Endodermal cell (in vitro differentiated cells): ENCODE data around the gene PPP1R37. TPM values are rescaled to one million over a fixed set of nuclear protein-coding genes. Genes with fewer than 3 reads are reported as not detected.

Experiments used
- DNase-seq: peaks from one replicate; pipeline ENCODE4 v3.0.0-alpha.2; 2017
- H3K27ac ChIP-seq: 2 replicates; pipeline ENCODE4 v1.5.1; 2013; ENCODE audit warnings: mild to moderate bottlenecking, low read depth, low read length, moderate library complexity
- H3K27me3 ChIP-seq: 2 replicates; pipeline ENCODE4 v1.6.1; 2013; ENCODE audit warnings: mild to moderate bottlenecking, low read length, moderate library complexity; ENCODE audit not compliant: insufficient read depth, control insufficient read depth, poor library complexity, severe bottlenecking
- H3K36me3 ChIP-seq: 2 replicates; pipeline ENCODE4 v1.7.0; 2013; ENCODE audit warnings: mild to moderate bottlenecking, low read length, moderate library complexity; ENCODE audit not compliant: control insufficient read depth, insufficient read depth
- H3K4me1 ChIP-seq: one replicate; pipeline ENCODE4 v1.7.0; 2013; ENCODE audit warnings: low read length; ENCODE audit not compliant: control insufficient read depth, insufficient read depth
- H3K4me3 ChIP-seq: 2 replicates; pipeline ENCODE4 v1.5.1; 2013; ENCODE audit warnings: mild to moderate bottlenecking, low read length, moderate library complexity
- H3K9ac ChIP-seq: 2 replicates; pipeline ENCODE4 v1.6.1; 2013; ENCODE audit warnings: mild to moderate bottlenecking, low read length, moderate library complexity; ENCODE audit not compliant: poor library complexity, severe bottlenecking; ENCODE audit errors: extremely low read depth
- H3K9me3 ChIP-seq: 2 replicates; pipeline ENCODE4 v1.6.1; 2013; ENCODE audit warnings: mild to moderate bottlenecking, low read length, moderate library complexity; ENCODE audit not compliant: control insufficient read depth
- H3K27ac Mint-ChIP-seq: 2 replicates; pipeline ENCODE4 v1.8.0; 2020; ENCODE audit warnings: mixed read lengths
- H3K27me3 Mint-ChIP-seq: 2 replicates; pipeline ENCODE4 v1.8.0; 2021; ENCODE audit warnings: mild to moderate bottlenecking, mixed read lengths; ENCODE audit not compliant: insufficient read depth
- H3K36me3 Mint-ChIP-seq: 2 replicates; pipeline ENCODE4 v1.8.0; 2020; ENCODE audit warnings: low read depth, mixed read lengths
- H3K4me1 Mint-ChIP-seq: 2 replicates; pipeline ENCODE4 v1.8.0; 2020; ENCODE audit warnings: mixed read lengths
- H3K4me3 Mint-ChIP-seq: 2 replicates; pipeline ENCODE4 v1.8.0; 2020; ENCODE audit warnings: mild to moderate bottlenecking, moderate library complexity, mixed read lengths
- H3K9me3 Mint-ChIP-seq: 2 replicates; pipeline ENCODE4 v1.8.0; 2020; ENCODE audit warnings: mild to moderate bottlenecking, mixed read lengths
- WGBS, 2 experiments: methylation state at CpG; one replicate each; pipeline versions ENCODE4 v1.1.5 to v1.1.7; 2013; ENCODE audit warnings: missing lambda C conversion rate in 2 of 2, mixed read lengths in 1 of 2; ENCODE audit not compliant: insufficient coverage in 1 of 2, insufficient read length in 1 of 2; 5-methylcytosine and 5-hydroxymethylcytosine counted together
- total RNA-seq, 2 donors: library from RNA; stranded (reverse); fragmentation: NEBNext Ultra II Directional in 1 of 2; extraction: Animal tissue kit (Norgen Biotek cat#: 25700) in 1 of 2; gene quantifications; 2 replicates in 1 of 2; 3 replicates in 1 of 2; pipeline ENCODE4 v1.2.1, GENCODE V29; 2021
- TF ChIP-seq, protein P1 (sequence below): fragments of 200-600 bp; sonication (generic); conservative IDR thresholded peaks from 2 replicates; pipeline ENCODE4 v1.5.0; 2021; ENCODE audit warnings: antibody characterized with exemption, mild to moderate bottlenecking

Gene PPP1R37
- total RNA-seq, 2 donors from 2014 or later: 23.6 to 32.5 TPM

DNA sequence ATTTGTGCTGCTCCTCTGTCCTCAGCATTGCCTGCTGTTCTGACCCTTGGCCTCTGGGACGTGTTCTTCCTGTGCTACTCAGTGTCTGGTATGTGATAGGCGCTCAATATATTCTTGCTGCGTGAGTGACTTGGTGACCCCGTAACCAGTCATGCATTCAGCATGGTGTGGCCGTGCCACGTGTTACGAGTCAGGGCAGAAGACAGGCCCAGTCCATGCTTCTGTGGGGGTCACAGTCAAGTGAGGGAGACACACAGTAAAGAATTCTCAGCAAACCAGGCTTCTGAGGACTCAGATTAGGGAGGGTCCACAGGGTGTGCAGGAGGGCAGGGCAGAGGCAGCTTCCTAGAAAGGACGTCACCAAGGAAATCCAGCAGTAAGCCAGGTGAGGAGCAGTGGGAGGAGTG lies 7.9 kb downstream of the PPP1R37 start:
- Histone ChIP-seq H3K4me3 (no peak overlapping the region), H3K4me1 (peaks cover 19% of the 10 kb centered on the region)

DNA sequence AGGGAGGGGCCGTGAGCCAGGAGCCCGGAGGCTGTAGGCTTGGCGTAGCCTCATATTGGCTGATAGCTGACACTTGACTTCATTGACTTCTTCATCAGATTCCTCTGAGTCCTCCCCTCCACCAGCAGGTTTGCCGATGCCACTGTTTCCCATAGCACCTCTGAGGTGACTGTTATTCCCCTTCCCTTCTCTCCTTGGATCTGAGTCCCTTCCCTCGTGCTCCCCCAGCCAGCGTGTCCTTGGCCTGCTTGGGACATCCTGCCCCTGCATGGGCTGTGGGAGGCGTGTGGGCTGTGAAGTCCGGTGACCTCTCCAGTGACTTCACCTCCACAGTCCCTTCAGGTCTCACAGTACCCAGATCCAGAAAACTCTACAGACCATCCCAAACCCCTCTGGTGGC lies 8.8 kb downstream of the PPP1R37 start:
- no peak overlapping the region for H3K27ac Mint-ChIP-seq
- peaks cover 68% of the 10 kb centered on the region for H3K27me3 ChIP-seq
- H3K27me3 Mint-ChIP-seq: peaks cover 55% of the 10 kb centered on the region
- no peaks in the 10 kb centered on the region for H3K9me3 Mint-ChIP-seq
- peaks cover 19% of the 10 kb centered on the region for H3K36me3 Mint-ChIP-seq
- H3K4me1 Mint-ChIP-seq: peaks cover 53% of the 10 kb centered on the region
- TF ChIP-seq, protein P1, sequence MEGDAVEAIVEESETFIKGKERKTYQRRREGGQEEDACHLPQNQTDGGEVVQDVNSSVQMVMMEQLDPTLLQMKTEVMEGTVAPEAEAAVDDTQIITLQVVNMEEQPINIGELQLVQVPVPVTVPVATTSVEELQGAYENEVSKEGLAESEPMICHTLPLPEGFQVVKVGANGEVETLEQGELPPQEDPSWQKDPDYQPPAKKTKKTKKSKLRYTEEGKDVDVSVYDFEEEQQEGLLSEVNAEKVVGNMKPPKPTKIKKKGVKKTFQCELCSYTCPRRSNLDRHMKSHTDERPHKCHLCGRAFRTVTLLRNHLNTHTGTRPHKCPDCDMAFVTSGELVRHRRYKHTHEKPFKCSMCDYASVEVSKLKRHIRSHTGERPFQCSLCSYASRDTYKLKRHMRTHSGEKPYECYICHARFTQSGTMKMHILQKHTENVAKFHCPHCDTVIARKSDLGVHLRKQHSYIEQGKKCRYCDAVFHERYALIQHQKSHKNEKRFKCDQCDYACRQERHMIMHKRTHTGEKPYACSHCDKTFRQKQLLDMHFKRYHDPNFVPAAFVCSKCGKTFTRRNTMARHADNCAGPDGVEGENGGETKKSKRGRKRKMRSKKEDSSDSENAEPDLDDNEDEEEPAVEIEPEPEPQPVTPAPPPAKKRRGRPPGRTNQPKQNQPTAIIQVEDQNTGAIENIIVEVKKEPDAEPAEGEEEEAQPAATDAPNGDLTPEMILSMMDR: no peak
- peaks cover 5% of the 10 kb centered on the region for H3K36me3 ChIP-seq
- H3K4me3 ChIP-seq: no peak overlapping the region
- H3K9ac ChIP-seq: no peak overlapping the region
- H3K9me3 ChIP-seq: no peaks in the 10 kb centered on the region
- 91 to 95% methylated on average over 7 to 8 of the region's 8 CpGs for WGBS, 2 experiments
- peaks cover 19% of the 10 kb centered on the region for H3K4me1 ChIP-seq
- H3K4me3 Mint-ChIP-seq: no peak overlapping the region
- DNase-seq: peak; percentile 38
- H3K27ac ChIP-seq: no peak overlapping the region

More for the DNA sequence above, 7.9 kb downstream of the PPP1R37 start:
- Mint-ChIP-seq H3K27me3 (peaks cover 53% of the 10 kb centered on the region), H3K27ac (no peak overlapping the region), H3K4me1 (peaks cover 62% of the 10 kb centered on the region), H3K9me3 (no peaks in the 10 kb centered on the region), H3K4me3 (no peak overlapping the region), H3K36me3 (peaks cover 26% of the 10 kb centered on the region)
- H3K9me3 ChIP-seq: no peaks in the 10 kb centered on the region
- DNase-seq: peak; percentile 39
- no peak overlapping the region for H3K9ac ChIP-seq
- peaks cover 66% of the 10 kb centered on the region for H3K27me3 ChIP-seq
- no peak overlapping the region for H3K27ac ChIP-seq
- 92% methylated on average over 8 of the region's 8 CpGs for WGBS, 2 experiments
- peaks cover 11% of the 10 kb centered on the region for H3K36me3 ChIP-seq
- TF ChIP-seq, protein P1: no peak

GRCh38 chr19:45102481-45102880 lies 9.5 kb downstream of the PPP1R37 start:
- Mint-ChIP-seq H3K9me3 (no peaks in the 10 kb centered on the region), H3K4me1 (peaks cover 47% of the 10 kb centered on the region), H3K4me3 (no peak overlapping the region), H3K27me3 (peaks cover 55% of the 10 kb centered on the region), H3K36me3 (peaks cover 16% of the 10 kb centered on the region), H3K27ac (no peak overlapping the region)
- peak; percentile 38 for DNase-seq
- peaks cover 5% of the 10 kb centered on the region for H3K36me3 ChIP-seq
- H3K27me3 ChIP-seq: peaks cover 68% of the 10 kb centered on the region
- no peak overlapping the region for H3K9ac ChIP-seq
- no peaks in the 10 kb centered on the region for H3K9me3 ChIP-seq
- no peak overlapping the region for H3K27ac ChIP-seq
- 92 to 99% methylated on average over 6 to 7 of the region's 7 CpGs for WGBS, 2 experiments
- peaks cover 17% of the 10 kb centered on the region for H3K4me1 ChIP-seq
- H3K4me3 ChIP-seq: no peak overlapping the region
- TF ChIP-seq, protein P1: no peak
